GM23248 (cell line): ENCODE measurements around the gene KRT3. TPM values are rescaled to one million over a fixed set of nuclear protein-coding genes. Genes with fewer than 3 reads are reported as not detected.

ENCODE experiments used
- DNase-seq: peaks from one replicate; pipeline ENCODE4 v3.0.0-alpha.2; 2015
- H2AFZ ChIP-seq: fragments of 200-600 bp; sonication (generic); 2 replicates; pipeline ENCODE4 v1.6.1; 2016; ENCODE audit warnings: antibody characterized with exemption
- H3F3A ChIP-seq: fragments of 200-600 bp; sonication (generic); 2 replicates; pipeline ENCODE4 v1.6.1; 2016; ENCODE audit warnings: mild to moderate bottlenecking, antibody characterized with exemption, mixed run types; ENCODE audit not compliant: insufficient read depth
- H3K27ac ChIP-seq: fragments of 200-600 bp; sonication (generic); 2 replicates; pipeline ENCODE4 v1.5.1; 2016; ENCODE audit warnings: mild to moderate bottlenecking
- H3K27me3 ChIP-seq: fragments of 200-600 bp; sonication (generic); replicated peaks from 2 replicates; pipeline ENCODE4 v1.6.1; 2016; ENCODE audit warnings: mild to moderate bottlenecking; ENCODE audit not compliant: insufficient read depth
- H3K36me3 ChIP-seq: fragments of 200-600 bp; sonication (generic); 2 replicates; pipeline ENCODE4 v1.6.1; 2016; ENCODE audit warnings: low read depth, mild to moderate bottlenecking
- H3K4me1 ChIP-seq: fragments of 200-600 bp; sonication (generic); 2 replicates; pipeline ENCODE4 v1.6.1; 2016; ENCODE audit warnings: mild to moderate bottlenecking; ENCODE audit not compliant: insufficient read depth
- H3K4me2 ChIP-seq: fragments of 200-600 bp; sonication (generic); one replicate; pipeline ENCODE4 v1.6.1; 2016; ENCODE audit warnings: mild to moderate bottlenecking; ENCODE audit not compliant: unreplicated experiment
- H3K4me3 ChIP-seq: fragments of 200-600 bp; sonication (generic); 2 replicates; pipeline ENCODE4 v1.5.1; 2016; ENCODE audit warnings: mild to moderate bottlenecking
- H3K79me2 ChIP-seq: fragments of 200-600 bp; sonication (generic); 2 replicates; pipeline ENCODE4 v1.6.1; 2016; ENCODE audit warnings: mild to moderate bottlenecking; ENCODE audit not compliant: insufficient read depth
- H3K9ac ChIP-seq: fragments of 200-600 bp; sonication (generic); 2 replicates; pipeline ENCODE4 v1.6.1; 2016; ENCODE audit warnings: mild to moderate bottlenecking
- H3K9me2 ChIP-seq: fragments of 200-600 bp; sonication (generic); 2 replicates; pipeline ENCODE4 v1.6.1; 2016; ENCODE audit warnings: mixed run types, mild to moderate bottlenecking, moderate library complexity; ENCODE audit not compliant: insufficient read depth
- H3K9me3 ChIP-seq: fragments of 200-600 bp; sonication (generic); one replicate; pipeline ENCODE4 v1.6.1; 2017; ENCODE audit warnings: low read depth
- H4K20me1 ChIP-seq: fragments of 200-600 bp; sonication (generic); 2 replicates; pipeline ENCODE4 v1.6.0; 2016; ENCODE audit not compliant: insufficient read depth
- EZH2 ChIP-seq: fragments of 200-600 bp; sonication (generic); IDR thresholded peaks from 2 replicates; pipeline ENCODE4 v1.6.1; 2018; ENCODE audit warnings: antibody characterized with exemption, mild to moderate bottlenecking; ENCODE audit not compliant: insufficient read depth, poor library complexity, severe bottlenecking
- EZH2phosphoT487 ChIP-seq: fragments of 200-600 bp; sonication (generic); IDR thresholded peaks from 2 replicates; pipeline ENCODE4 v1.6.1; 2018; ENCODE audit warnings: antibody characterized with exemption, moderate library complexity, mild to moderate bottlenecking, low read depth; ENCODE audit not compliant: insufficient read depth
- WGBS, 2 experiments: methylation state at CpG; one replicate each; pipeline ENCODE4 v1.1.6; 2015 to 2017; ENCODE audit warnings: low lambda C conversion rate in 2 of 2, low coverage in 1 of 2; ENCODE audit errors: missing lambda C conversion rate in 2 of 2; 5-methylcytosine and 5-hydroxymethylcytosine counted together
- in situ Hi-C: fragments of 300-500 bp; cut with MboI; formaldehyde crosslinking; loops from 2 replicates; pipeline ENCODE4 v1.15.0; 2020
- polyA plus RNA-seq: library from polyadenylated mRNA; unstranded; fragments of >200 nt; fragmentation: Nextera tagmentation; extraction: Ambion mirVana; gene quantifications from 2 replicates; pipeline ENCODE4 v1.2.1, GENCODE V29; 2016
- total RNA-seq: library from RNA; depleted of rRNA; stranded (reverse); fragments of >200 nt; shearing (Covaris generic); gene quantifications from 2 replicates; pipeline ENCODE4 v1.2.3, GENCODE V29; 2014

Gene KRT3
- total and polyA plus RNA-seq, 2 experiments from 2014 or later = not detected

DNA sequence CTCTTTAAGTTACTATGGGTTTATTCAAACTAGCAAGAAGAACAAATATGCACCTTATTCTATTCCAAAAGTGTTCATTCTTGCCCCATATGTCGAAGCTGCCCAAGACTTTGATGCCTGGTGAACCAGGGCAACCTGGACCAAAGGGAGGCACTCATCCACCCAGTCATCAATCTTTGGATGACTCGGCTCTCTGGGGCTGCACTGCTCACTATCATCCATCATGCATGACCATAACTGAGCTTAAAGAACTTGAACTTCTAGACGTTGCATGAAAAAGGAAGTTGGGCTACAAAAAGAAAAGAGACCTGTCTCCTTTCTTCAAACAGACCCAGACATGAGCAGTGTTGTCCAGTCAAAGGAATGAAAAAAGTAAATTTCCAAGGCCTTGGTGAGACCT lies 16.8 kb upstream of the KRT3 start:
- Histone ChIP-seq H3K36me3 (no peaks in the 10 kb centered on the region), H3K4me3 (no peak overlapping the region), H3K27me3 (peaks cover 59% of the 10 kb centered on the region), H2AFZ (no peak overlapping the region), H3F3A (no peaks in the 10 kb centered on the region), H3K9me3 (no peaks in the 10 kb centered on the region), H3K9ac (no peak overlapping the region), H3K79me2 (no peaks in the 10 kb centered on the region), H4K20me1 (no peaks in the 10 kb centered on the region), H3K4me1 (peaks cover 10% of the 10 kb centered on the region; the same call in 1 of the 2 replicates), H3K9me2 (no peaks in the 10 kb centered on the region), H3K4me2 (no peak overlapping the region), H3K27ac (no peak overlapping the region)
- TF ChIP-seq EZH2 = no peak
- TF ChIP-seq EZH2phosphoT487 = no peak
- WGBS, 2 experiments = 38 to 46% methylated on average over 3 of the region's 3 CpGs
- in situ Hi-C loops = no loop called here
- no peak for DNase-seq

DNA sequence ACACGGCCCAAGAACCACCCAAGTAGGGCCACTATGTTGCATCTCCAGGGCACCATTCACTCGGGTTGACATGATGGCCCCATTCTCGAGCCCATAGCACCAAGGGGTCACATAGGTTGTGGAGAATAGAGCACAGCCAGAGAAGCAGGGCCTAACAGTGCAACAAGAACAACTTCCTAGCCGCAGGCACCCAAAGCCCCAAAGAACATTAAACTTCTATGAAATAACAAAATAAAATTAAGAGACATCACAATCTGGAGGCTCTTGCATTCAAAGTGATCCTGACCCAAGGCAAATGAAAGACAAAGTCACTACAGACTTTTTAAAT lies 16.1 kb upstream of the KRT3 start:
- Histone ChIP-seq H3K9me2 (no peaks in the 10 kb centered on the region), H3K4me2 (no peak overlapping the region), H4K20me1 (no peaks in the 10 kb centered on the region), H3K9me3 (no peaks in the 10 kb centered on the region), H3K36me3 (no peaks in the 10 kb centered on the region), H2AFZ (no peak overlapping the region), H3K9ac (no peak overlapping the region), H3K27ac (no peak overlapping the region), H3K27me3 (peaks cover 54% of the 10 kb centered on the region), H3F3A (no peaks in the 10 kb centered on the region), H3K79me2 (no peaks in the 10 kb centered on the region), H3K4me1 (peaks cover 10% of the 10 kb centered on the region; the same call in 1 of the 2 replicates), H3K4me3 (no peak overlapping the region)
- in situ Hi-C loops = no loop called here
- TF ChIP-seq EZH2phosphoT487 = no peak
- TF ChIP-seq EZH2 = no peak
- WGBS, 2 experiments = 23 to 34% methylated on average over 4 of the region's 4 CpGs
- no peak for DNase-seq

DNA sequence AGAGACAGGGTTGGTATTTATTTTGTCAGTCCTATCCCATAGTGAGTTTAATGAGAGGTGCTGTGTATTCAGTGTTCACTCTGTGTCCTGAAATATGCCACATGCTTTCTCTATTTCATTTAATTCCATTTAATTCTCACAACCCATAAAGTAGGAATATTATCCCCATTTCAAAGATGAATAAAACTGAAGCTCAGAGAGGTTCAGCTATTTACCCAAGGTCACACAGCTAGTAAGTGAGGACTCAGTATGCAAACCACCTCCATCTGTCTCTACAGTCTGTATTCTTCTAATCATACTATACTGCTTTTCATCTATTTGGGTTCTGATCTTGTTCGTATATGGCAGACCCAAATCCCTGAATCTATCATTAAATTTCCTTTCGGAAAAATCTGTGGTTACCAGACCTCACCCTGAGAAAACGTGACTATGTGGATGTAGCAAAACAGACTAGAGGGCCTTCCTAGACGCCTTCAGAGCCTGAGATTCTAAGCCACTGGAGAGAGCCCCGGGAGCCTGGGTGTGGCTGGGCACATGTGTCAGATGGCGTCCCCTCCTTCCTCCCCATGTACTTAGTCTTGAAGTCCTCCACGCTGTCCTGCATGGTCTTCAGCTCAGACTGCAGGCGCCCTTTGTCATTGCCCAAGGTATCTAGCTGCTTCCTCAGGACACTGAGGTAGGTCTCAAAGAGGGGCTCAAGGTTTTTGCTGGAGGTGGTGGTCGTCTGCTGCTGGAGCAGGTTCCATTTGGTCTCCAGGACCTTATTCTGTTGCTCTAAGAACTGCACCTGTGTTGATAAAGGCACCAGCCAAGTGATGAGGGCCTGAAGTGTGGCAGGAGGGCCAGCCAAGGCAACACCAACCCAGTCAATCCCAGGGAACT lies 15.5 kb upstream of the KRT3 start:
- Histone ChIP-seq H3K4me3 (no peak overlapping the region), H3K79me2 (no peaks in the 10 kb centered on the region), H3K9ac (no peak overlapping the region), H3K9me2 (no peaks in the 10 kb centered on the region), H3F3A (no peaks in the 10 kb centered on the region), H4K20me1 (no peaks in the 10 kb centered on the region), H3K36me3 (no peaks in the 10 kb centered on the region), H3K27ac (no peak overlapping the region), H2AFZ (no peak overlapping the region), H3K4me2 (no peak overlapping the region), H3K4me1 (peaks cover 10% of the 10 kb centered on the region; the same call in 1 of the 2 replicates), H3K27me3 (peaks cover 52% of the 10 kb centered on the region), H3K9me3 (no peaks in the 10 kb centered on the region)
- no peak for TF ChIP-seq EZH2phosphoT487
- TF ChIP-seq EZH2 = no peak
- 54 to 58% methylated on average over 9 of the region's 9 CpGs for WGBS, 2 experiments
- in situ Hi-C loops = no loop called here
- no peak for DNase-seq

DNA sequence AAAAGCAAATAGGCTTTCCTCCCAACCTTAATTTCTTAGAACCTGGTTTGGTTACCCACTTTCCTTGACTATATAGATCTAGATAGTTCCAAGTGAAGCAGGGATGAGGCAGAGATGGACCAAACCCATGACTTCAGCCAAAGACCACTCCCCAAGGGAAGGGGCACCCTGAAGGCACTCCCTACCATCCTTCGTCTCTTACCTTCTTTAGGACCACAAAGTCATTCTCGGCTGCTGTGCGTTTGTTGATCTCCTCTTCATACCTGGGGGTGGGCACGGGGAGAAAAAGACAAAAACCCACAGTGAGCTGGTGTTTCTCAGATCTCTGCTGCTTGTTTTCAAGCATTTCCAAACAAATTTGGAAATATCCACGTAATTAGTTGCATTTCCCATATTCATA lies 14.6 kb upstream of the KRT3 start:
- no peak for DNase-seq
- Histone ChIP-seq H3K4me2 (no peak overlapping the region), H3K4me1 (peaks cover 10% of the 10 kb centered on the region; the same call in 1 of the 2 replicates), H3K9me2 (no peaks in the 10 kb centered on the region), H2AFZ (no peak overlapping the region), H3K27ac (no peak overlapping the region), H3K4me3 (no peak overlapping the region), H4K20me1 (no peaks in the 10 kb centered on the region), H3F3A (no peaks in the 10 kb centered on the region), H3K27me3 (peaks cover 58% of the 10 kb centered on the region), H3K36me3 (no peaks in the 10 kb centered on the region), H3K79me2 (no peaks in the 10 kb centered on the region), H3K9me3 (no peaks in the 10 kb centered on the region), H3K9ac (no peak overlapping the region)
- 43 to 52% methylated on average over 5 of the region's 5 CpGs for WGBS, 2 experiments
- in situ Hi-C loops = no loop called here
- TF ChIP-seq EZH2 (no peak), EZH2phosphoT487 (no peak)
